NOMO-1 treated with DMSO at 0.1 percent for 48 hours (cell line): ENCODE results near the gene DLGAP1.

ENCODE experiments used
- DNase-seq: peaks from one replicate; lab custom pipeline; 2025; ENCODE audit not compliant: unreplicated experiment; lab: John Stamatoyannopoulos, UW

DLGAP1 gene

GRCh38 chr18:3463051-3463450, 992.1 kb downstream of the DLGAP1 start:
- DNase-seq: no peak

DNA sequence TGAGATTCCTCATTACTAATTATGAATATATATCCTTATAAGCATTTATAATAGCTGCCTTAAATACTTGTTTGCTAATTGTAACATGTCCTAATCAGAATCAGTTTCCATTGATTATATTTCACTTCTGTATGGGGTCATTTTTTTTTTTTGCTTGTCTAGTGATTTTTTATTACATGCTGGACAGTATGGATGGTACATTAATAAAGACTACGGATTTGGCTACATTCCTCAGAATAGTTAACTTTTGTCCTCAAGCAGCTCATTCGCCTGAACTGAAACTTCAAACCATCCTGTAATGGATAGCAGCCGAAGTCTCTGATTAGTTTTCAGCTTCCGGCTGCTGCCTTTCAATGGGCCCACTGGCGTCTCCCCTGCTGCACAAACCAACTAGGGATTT, 993.4 kb downstream of the DLGAP1 start:
- no peak for DNase-seq

- DNase-seq: no peak
These were observed 994.2 kb downstream of the DLGAP1 start for GRCh38 chr18:3460823-3461398.

- DNase-seq: no peak
These were observed 995.9 kb downstream of the DLGAP1 start for GRCh38 chr18:3458952-3459853.

DNA sequence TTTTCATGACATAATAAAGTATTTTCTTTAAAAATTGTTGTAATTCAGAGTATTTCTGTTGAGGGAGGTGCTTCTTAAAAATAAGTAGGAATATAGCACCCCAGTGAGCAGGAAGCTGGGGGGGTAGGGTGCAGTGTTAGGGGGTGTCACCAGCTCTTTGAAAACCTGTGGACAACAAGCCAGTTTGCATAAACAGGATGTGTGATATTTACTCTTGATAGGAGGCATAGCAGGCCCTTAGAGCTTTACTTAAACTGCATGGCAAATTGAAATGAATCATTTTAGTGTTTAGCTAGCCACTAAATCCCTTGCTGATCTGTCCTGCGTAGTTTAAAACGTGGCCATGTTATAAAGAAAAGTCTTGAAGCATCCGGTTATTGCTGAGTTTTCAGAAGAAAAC, 996.7 kb downstream of the DLGAP1 start:
- DNase-seq: no peak

DNA sequence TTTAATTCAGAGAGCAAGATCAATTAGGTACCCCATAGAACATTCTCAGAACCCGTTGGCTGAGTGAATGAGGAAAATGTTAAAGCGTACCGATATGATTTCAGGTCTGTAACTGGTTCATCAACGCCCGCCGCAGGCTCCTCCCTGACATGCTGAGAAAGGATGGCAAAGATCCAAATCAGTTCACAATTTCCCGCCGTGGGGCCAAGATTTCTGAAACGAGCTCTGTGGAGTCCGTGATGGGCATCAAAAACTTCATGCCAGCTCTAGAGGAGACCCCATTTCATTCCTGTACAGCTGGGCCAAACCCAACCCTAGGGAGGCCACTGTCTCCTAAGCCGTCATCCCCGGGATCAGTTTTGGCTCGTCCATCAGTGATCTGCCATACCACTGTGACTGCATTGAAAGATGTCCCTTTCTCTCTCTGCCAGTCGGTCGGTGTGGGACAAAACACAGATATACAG, 997.8 kb downstream of the DLGAP1 start:
- DNase-seq: no peak

- DNase-seq: no peak
These were observed 998.4 kb downstream of the DLGAP1 start for GRCh38 chr18:3456686-3457069.

GRCh38 chr18:3455907-3456685, 999.0 kb downstream of the DLGAP1 start:
- DNase-seq: no peak

GRCh38 chr18:3455090-3455635, 999.9 kb downstream of the DLGAP1 start:
- DNase-seq: no peak

GRCh38 chr18:3454365-3455089, 1000.6 kb downstream of the DLGAP1 start:
- DNase-seq: peak; percentile 64

- peak; percentile 45 for DNase-seq
These were observed 1001.4 kb downstream of the DLGAP1 start for GRCh38 chr18:3453540-3454364.

DNA sequence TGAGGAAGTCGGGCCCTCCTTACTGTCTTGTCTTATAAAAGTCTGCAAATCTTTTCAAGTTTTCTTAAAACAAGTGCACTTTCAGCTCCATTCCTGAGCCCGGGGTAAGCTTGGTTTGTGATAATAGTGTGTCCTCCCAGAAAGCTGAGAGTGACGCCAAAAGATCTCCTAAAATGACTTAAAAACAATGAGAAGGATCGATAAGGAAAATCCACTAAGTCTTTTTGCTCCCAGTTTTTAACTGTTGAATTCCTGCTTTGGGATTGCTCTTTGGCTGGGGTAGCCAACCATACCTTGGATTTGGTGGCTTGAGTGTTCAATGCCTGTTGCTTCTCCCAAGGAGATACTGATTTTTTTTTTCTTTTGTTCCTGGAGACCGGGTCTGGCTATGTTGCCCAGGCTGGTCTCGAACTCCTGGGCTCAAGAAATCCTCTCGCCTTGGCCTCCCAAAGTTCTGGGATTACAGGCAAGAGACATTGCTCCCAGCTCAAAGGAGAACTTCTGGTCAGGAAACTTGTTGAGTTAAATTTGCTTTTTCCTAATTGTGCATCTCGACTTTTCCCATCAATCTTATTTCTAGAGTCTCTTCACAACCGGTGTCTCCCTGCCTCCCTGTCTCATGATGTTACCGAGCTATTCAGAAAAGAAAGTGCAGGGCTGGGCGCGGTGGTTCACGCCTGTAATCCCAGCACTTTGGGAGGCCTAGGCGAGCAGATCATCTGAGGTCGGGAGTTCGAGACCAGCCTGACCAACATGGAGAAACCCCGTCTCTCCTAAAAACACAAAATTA, 1002.2 kb downstream of the DLGAP1 start:
- no peak for DNase-seq

GRCh38 chr18:3451989-3452749, 1002.9 kb downstream of the DLGAP1 start:
- DNase-seq: no peak

DNA sequence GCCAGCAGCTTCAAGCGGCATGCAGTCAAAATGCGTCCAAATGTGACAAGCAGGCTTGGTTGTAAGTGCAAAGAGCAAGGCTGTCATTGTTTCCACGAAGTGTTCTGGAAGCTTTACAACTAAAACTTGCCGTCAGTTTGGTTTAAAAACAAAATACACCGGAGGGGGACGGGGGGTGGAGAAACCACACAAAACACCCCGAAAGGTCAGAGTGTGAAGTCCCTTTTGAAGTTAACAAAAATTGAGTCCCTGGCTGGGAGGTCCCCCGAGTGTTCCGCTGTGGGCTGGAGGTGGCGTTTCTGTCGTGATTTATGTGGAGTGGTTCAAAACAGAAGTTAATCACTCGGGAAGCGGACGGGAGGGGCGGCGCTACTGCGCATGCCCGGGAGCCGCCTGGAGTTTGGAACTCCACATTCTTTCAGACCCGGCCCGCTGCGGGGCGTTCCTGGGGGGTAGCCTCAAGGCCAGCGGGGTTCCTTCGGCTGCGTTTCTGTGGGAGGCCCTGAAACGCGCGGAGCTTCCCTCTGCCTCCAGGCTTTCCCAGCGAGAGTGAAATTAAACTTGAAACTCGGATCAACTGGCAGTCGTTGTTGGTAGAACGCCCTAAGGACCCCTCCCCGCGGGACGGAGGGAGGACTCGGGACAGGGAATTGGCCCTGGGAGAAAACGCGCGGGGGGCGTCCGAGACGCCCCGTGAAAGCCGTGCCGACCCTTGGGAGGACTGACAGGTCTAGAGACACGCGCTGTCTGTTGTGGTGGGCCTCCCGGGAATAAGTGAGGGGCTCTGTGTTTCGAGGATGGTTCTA, 1003.7 kb downstream of the DLGAP1 start:
- DNase-seq: peak; percentile 69

- no peak for DNase-seq
These were observed 1004.3 kb downstream of the DLGAP1 start for GRCh38 chr18:3450799-3451182.

GRCh38 chr18:3450012-3450798, 1004.9 kb downstream of the DLGAP1 start, which contains the start of gene TGIF1:
Gene TGIF1, plus strand, starts transcription at chr18:3450172. Its CDS starts 318 bp downstream, at chr18:3450490.
- peak; percentile 21 for DNase-seq
